HepG2 (cell line): ENCODE data around the gene KIF25. TPM values are rescaled to one million over a fixed set of nuclear protein-coding genes. Genes with fewer than 3 reads are reported as not detected.
A peak's percentile ranks its signal among the peaks of the same experiment; 100 is the strongest.

Experiments used
- CENPT ChIP-seq: sonication (generic); formaldehyde crosslinking; IDR thresholded peaks from 2 replicates; pipeline ENCODE4 v1.8.0; 2022; ENCODE audit warnings: low read depth, mild to moderate bottlenecking, moderate library complexity, missing genetic modification reagents
- ERF ChIP-seq: IDR thresholded peaks from 2 replicates; pipeline ENCODE4 v1.6.1; 2018; ENCODE audit warnings: missing biosample characterization, missing genetic modification reagents
- ETV6 ChIP-seq: sonication (generic); formaldehyde crosslinking; conservative IDR thresholded peaks from 2 replicates; pipeline ENCODE4 v1.4.0; 2020; ENCODE audit warnings: missing genetic modification reagents
- HES4 ChIP-seq: sonication (generic); formaldehyde crosslinking; IDR thresholded peaks from 2 replicates; pipeline ENCODE4 v1.9.0; 2021; ENCODE audit warnings: mild to moderate bottlenecking, missing genetic modification reagents, borderline replicate concordance
- HNRNPH1 ChIP-seq: fragments of 200-400 bp; formaldehyde crosslinking; optimal IDR thresholded peaks from 2 replicates; pipeline ENCODE3; 2017; ENCODE audit warnings: mild to moderate bottlenecking, low read depth, low read length
- JDP2 ChIP-seq: sonication (generic); formaldehyde crosslinking; IDR thresholded peaks from 2 replicates; pipeline ENCODE4 v1.8.1; 2022; ENCODE audit warnings: missing genetic modification reagents, borderline replicate concordance
- JUN ChIP-seq: sonication (generic); formaldehyde crosslinking; IDR thresholded peaks from 2 replicates; pipeline ENCODE4 v1.4.0; 2020; ENCODE audit warnings: mild to moderate bottlenecking, missing genetic modification reagents
- KLF9 ChIP-seq: IDR thresholded peaks from 2 replicates; pipeline ENCODE4 v1.6.1; 2016; ENCODE audit warnings: low read depth
- MTA3 ChIP-seq: sonication (generic); formaldehyde crosslinking; IDR thresholded peaks from 2 replicates; pipeline ENCODE4 v1.4.0; 2020; ENCODE audit warnings: missing genetic modification reagents
- NR2F2 ChIP-seq: IDR thresholded peaks from 2 replicates; pipeline ENCODE4 v1.6.1; 2012; ENCODE audit warnings: low read depth, inconsistent platforms, borderline replicate concordance
- PAWR ChIP-seq: sonication (generic); formaldehyde crosslinking; IDR thresholded peaks from 2 replicates; pipeline ENCODE4 v1.4.0; 2020; ENCODE audit warnings: missing genetic modification reagents, mild to moderate bottlenecking, borderline replicate concordance
- PRPF4 ChIP-seq: fragments of 200-400 bp; formaldehyde crosslinking; IDR thresholded peaks from 2 replicates; pipeline ENCODE4 v1.6.1; 2016; ENCODE audit warnings: low read length, low read depth; ENCODE audit not compliant: poor library complexity, severe bottlenecking
- REPIN1 ChIP-seq: sonication (generic); formaldehyde crosslinking; IDR thresholded peaks from 2 replicates; pipeline ENCODE4 v1.8.0; 2022; ENCODE audit warnings: missing genetic modification reagents, low read depth, mild to moderate bottlenecking, borderline replicate concordance
- SALL1 ChIP-seq: sonication (generic); formaldehyde crosslinking; IDR thresholded peaks from 2 replicates; pipeline ENCODE4 v1.8.0; 2022; ENCODE audit warnings: mild to moderate bottlenecking, missing genetic modification reagents
- SATB2 ChIP-seq: sonication (generic); formaldehyde crosslinking; IDR thresholded peaks from 2 replicates; pipeline ENCODE4 v1.5.0; 2020; ENCODE audit warnings: missing genetic modification reagents
- SMARCE1 ChIP-seq: fragments of 450-650 bp; IDR thresholded peaks from 2 replicates; pipeline ENCODE4 v1.6.1; 2017; ENCODE audit warnings: borderline replicate concordance
- STAG1 ChIP-seq: sonication (generic); formaldehyde crosslinking; IDR thresholded peaks from 2 replicates; pipeline ENCODE4 v1.4.0; 2020; ENCODE audit warnings: missing genetic modification reagents
- TBL1XR1 ChIP-seq: fragments of 150-350 bp; IDR thresholded peaks from 2 replicates; pipeline ENCODE4 v1.6.1; 2014; ENCODE audit warnings: borderline replicate concordance, low read length; ENCODE audit not compliant: partially characterized antibody
- TGIF2 ChIP-seq: IDR thresholded peaks from 2 replicates; pipeline ENCODE4 v1.6.1; 2016; ENCODE audit warnings: control low read depth, missing compliant biosample characterization
- ZBED4 ChIP-seq: sonication (generic); formaldehyde crosslinking; IDR thresholded peaks from 2 replicates; pipeline ENCODE4 v1.4.0; 2020; ENCODE audit warnings: missing genetic modification reagents, borderline replicate concordance
- ZFP41 ChIP-seq: sonication (generic); formaldehyde crosslinking; IDR thresholded peaks from 2 replicates; pipeline ENCODE4 v1.4.0; 2020; ENCODE audit warnings: mild to moderate bottlenecking, missing genetic modification reagents, borderline replicate concordance
- ZMYM4 ChIP-seq: sonication (generic); formaldehyde crosslinking; IDR thresholded peaks from 2 replicates; pipeline ENCODE4 v1.8.1; 2023; ENCODE audit warnings: mild to moderate bottlenecking, missing genetic modification reagents
- ZNF160 ChIP-seq: sonication (generic); formaldehyde crosslinking; IDR thresholded peaks from 2 replicates; pipeline ENCODE4 v1.8.0; 2022; ENCODE audit warnings: mild to moderate bottlenecking, inconsistent platforms, missing genetic modification reagents
- ZNF574 ChIP-seq: sonication (generic); formaldehyde crosslinking; IDR thresholded peaks from 2 replicates; pipeline ENCODE4 v1.4.0; 2020; ENCODE audit warnings: missing genetic modification reagents
- ZNF576 ChIP-seq: sonication (generic); formaldehyde crosslinking; IDR thresholded peaks from 2 replicates; pipeline ENCODE4 v1.4.0; 2020; ENCODE audit warnings: mild to moderate bottlenecking, missing genetic modification reagents
- ZNF776 ChIP-seq: sonication (generic); formaldehyde crosslinking; IDR thresholded peaks from 2 replicates; pipeline ENCODE4 v1.4.0; 2020; ENCODE audit warnings: mild to moderate bottlenecking, missing genetic modification reagents
- ZNF850 ChIP-seq: sonication (generic); formaldehyde crosslinking; conservative IDR thresholded peaks from 2 replicates; pipeline ENCODE4 v1.9.0; 2021; ENCODE audit warnings: mild to moderate bottlenecking, missing genetic modification reagents
- polyA plus RNA-seq, 8 experiments: library from polyadenylated mRNA; depleted of rRNA in 3 of 8; stranded (reverse) in 7 of 8; unstranded in 1 of 8; fragments of >200 nt; fragmentation: Illumina TruSeq in 4 of 8; extraction: Trizol in 4 of 8; gene quantifications; 2 replicates each; pipeline versions ENCODE4 v1.2.1 to v1.2.3, GENCODE V29; 2011 to 2016; ENCODE audit warnings: low read depth in 4 of 8, missing spikeins in 1 of 8, mixed read lengths in 1 of 8; ENCODE audit not compliant: insufficient read depth in 1 of 8
- total RNA-seq, 5 experiments: library from RNA; depleted of rRNA; stranded (reverse); fragments of >200 nt; fragmentation: Illumina TruSeq; extraction: Trizol; gene quantifications; 2 replicates each; pipeline ENCODE4 v1.2.3, GENCODE V29; 2016; ENCODE audit warnings: low read depth in 1 of 5

KIF25 gene
- total and polyA plus RNA-seq, 2 of the 13 experiments (the other 11 are each of a cell fraction or from before 2014, with no cell fraction given) = not detected

- TF ChIP-seq ZBED4 (CRISPR knock-in tag) (no peak), TGIF2 (CRISPR knock-in tag) (0 out of 2 replicates have a peak, but pooled peaks have one; percentile 17), PRPF4 (no peak), ETV6 (CRISPR knock-in tag) (no peak), SATB2 (CRISPR knock-in tag) (no peak), STAG1 (CRISPR knock-in tag) (peak; percentile 98), ZFP41 (CRISPR knock-in tag) (no peak), JDP2 (CRISPR knock-in tag) (no peak), ZNF160 (no peak), ZMYM4 (CRISPR knock-in tag) (no peak), MTA3 (CRISPR knock-in tag) (no peak), ERF (CRISPR knock-in tag) (no peak), ZNF574 (peak; percentile 53; the same call in 1 of the 2 replicates), SMARCE1 (no peak), REPIN1 (peak; percentile 43; the same call in 1 of the 2 replicates), TBL1XR1 (no peak), ZNF776 (no peak), HES4 (CRISPR knock-in tag) (no peak), NR2F2 (no peak), HNRNPH1 (no peak), ZNF850 (CRISPR knock-in tag) (no peak), KLF9 (CRISPR knock-in tag) (no peak), PAWR (no peak), JUN (CRISPR knock-in tag) (no peak), SALL1 (peak; percentile 87), CENPT (CRISPR knock-in tag) (no peak), ZNF576 (no peak)
These were observed 63.1 kb downstream of the KIF25 start (continued) for GRCh38 chr6:168060521-168060931.
